Peyer's patch (tissue), 4 donors: ENCODE results near the gene FAXDC2. TPM values are rescaled to one million over a fixed set of nuclear protein-coding genes. Genes with fewer than 3 reads are reported as not detected.

Experiments
- DNase-seq, 3 donors: peaks; one replicate each; pipeline ENCODE4 v3.0.0-alpha.2; 2017 to 2019
- H3K27ac ChIP-seq, 4 donors: fragments of 200-600 bp; sonication (generic); one replicate each; pipeline ENCODE4 v1.5.1; 2016 to 2019
- H3K27me3 ChIP-seq, 2 donors: fragments of 200-600 bp; sonication (generic); one replicate each; pipeline ENCODE4 v1.5.1; 2019
- H3K36me3 ChIP-seq, 3 donors: fragments of 200-600 bp; sonication (generic); one replicate each; pipeline ENCODE4 v1.5.1; 2016 to 2019
- H3K4me1 ChIP-seq, 4 donors: fragments of 200-600 bp; sonication (generic); one replicate each; pipeline ENCODE4 v1.5.1; 2016 to 2019
- H3K4me3 ChIP-seq, 4 donors: fragments of 200-600 bp; sonication (generic); 1 replicate in 3 of 4; 2 replicates in 1 of 4; pipeline ENCODE4 v1.5.1; 2016 to 2019; ENCODE audit warnings: mild to moderate bottlenecking in 1 of 4
- H3K9me3 ChIP-seq, 4 donors: fragments of 200-600 bp; sonication (generic); one replicate each; pipeline ENCODE4 v1.5.1; 2016 to 2019; ENCODE audit warnings: mild to moderate bottlenecking in 1 of 4
- POLR2A ChIP-seq, 2 donors: fragments of 450-650 bp; IDR thresholded peaks; one replicate each; pipeline ENCODE4 v1.5.1; 2017; ENCODE audit warnings: antibody characterized with exemption in 2 of 2, mild to moderate bottlenecking in 2 of 2, moderate library complexity in 2 of 2
- total RNA-seq, 4 donors: library from RNA; depleted of rRNA; stranded (reverse); fragments of >200 nt; gene quantifications; one replicate each; pipeline ENCODE4 v1.1.0, GENCODE V29; 2016
- TF ChIP-seq, protein P1 (sequence below), 6 experiments: fragments of 450-650 bp in 4 of 6; fragments of 200-600 bp in 2 of 6; sonication (generic) in 1 of 6; IDR thresholded peaks; one replicate each; pipeline ENCODE4 v1.5.1; 2017 to 2019; ENCODE audit warnings: antibody characterized with exemption in 6 of 6, mild to moderate bottlenecking in 3 of 6, moderate library complexity in 1 of 6

The FAXDC2 gene
- total RNA-seq, 4 donors from 2014 or later = 16.5 to 64.2 (median 42.3) TPM

DNA sequence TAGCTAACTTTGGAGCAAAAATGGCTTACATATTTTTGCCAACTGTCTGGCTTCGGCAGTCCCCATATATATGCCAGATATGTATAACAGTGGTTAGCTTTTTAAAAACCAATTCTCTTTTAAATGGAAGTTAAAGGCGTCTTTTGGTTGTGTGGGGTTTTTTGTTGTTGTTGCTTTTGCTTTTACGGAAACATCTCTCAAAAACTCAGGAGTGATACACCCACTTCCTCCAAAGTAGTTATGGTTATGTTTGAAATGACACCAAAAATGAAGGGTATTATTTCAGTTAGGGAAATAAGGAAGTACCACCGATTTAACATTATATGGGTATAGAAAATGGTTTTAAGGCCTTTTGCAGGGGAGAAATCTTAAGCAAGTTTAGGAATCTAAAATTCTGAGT, 10.4 kb upstream of the FAXDC2 start:
- peaks cover 0 to 35% (median 17%) of the 10 kb centered on the region in 4 donors for H3K4me1 ChIP-seq
- H3K27me3 ChIP-seq = no peaks in the 10 kb centered on the region
- peaks cover 0 to 27% (median 0%) of the 10 kb centered on the region in 3 donors for H3K36me3 ChIP-seq
- peak overlapping the region in 3 of 4 donors; percentile 97 to 98 (median 97) for H3K27ac ChIP-seq
- TF ChIP-seq POLR2A (IDR thresholded peaks at IDR 0.05) = no peak
- TF ChIP-seq, protein P1, sequence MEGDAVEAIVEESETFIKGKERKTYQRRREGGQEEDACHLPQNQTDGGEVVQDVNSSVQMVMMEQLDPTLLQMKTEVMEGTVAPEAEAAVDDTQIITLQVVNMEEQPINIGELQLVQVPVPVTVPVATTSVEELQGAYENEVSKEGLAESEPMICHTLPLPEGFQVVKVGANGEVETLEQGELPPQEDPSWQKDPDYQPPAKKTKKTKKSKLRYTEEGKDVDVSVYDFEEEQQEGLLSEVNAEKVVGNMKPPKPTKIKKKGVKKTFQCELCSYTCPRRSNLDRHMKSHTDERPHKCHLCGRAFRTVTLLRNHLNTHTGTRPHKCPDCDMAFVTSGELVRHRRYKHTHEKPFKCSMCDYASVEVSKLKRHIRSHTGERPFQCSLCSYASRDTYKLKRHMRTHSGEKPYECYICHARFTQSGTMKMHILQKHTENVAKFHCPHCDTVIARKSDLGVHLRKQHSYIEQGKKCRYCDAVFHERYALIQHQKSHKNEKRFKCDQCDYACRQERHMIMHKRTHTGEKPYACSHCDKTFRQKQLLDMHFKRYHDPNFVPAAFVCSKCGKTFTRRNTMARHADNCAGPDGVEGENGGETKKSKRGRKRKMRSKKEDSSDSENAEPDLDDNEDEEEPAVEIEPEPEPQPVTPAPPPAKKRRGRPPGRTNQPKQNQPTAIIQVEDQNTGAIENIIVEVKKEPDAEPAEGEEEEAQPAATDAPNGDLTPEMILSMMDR (IDR thresholded peaks at IDR 0.05) = no peak
- H3K9me3 ChIP-seq = no peaks in the 10 kb centered on the region
- DNase-seq = no peak
- H3K4me3 ChIP-seq = peak overlapping the region in 3 of 4 donors; percentile 73 to 87 (median 83)

DNA sequence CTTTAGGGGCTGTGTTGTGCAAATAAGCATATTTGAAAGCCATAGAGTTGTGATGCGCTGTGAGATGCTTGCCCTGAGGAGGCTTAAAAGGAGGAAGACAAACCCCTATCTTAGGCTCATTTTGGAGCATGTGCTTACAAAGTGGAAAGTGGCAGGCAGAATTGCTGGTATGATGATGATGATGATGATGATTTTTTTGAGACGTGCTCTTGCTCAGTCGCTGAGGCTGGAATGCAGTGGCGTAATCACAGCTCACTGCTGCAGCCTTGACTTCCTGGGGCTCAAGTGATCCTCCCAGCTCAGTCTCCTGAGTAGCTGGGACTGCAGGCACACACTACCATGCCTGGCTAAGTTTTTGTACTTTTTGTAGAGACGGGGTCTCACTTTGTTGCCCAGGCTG, 9.7 kb upstream of the FAXDC2 start:
- Histone ChIP-seq H3K9me3 (no peaks in the 10 kb centered on the region), H3K4me3 (peak overlapping the region; percentile 73 to 93 (median 85)), H3K27ac (peak overlapping the region; percentile 97 to 98 (median 98)), H3K4me1 (peaks cover 0 to 35% (median 17%) of the 10 kb centered on the region in 4 donors), H3K27me3 (no peaks in the 10 kb centered on the region), H3K36me3 (peaks cover 0 to 20% (median 0%) of the 10 kb centered on the region in 3 donors)
- TF ChIP-seq POLR2A (IDR thresholded peaks at IDR 0.05) = no peak
- TF ChIP-seq, protein P1 (IDR thresholded peaks at IDR 0.05) = no peak
- DNase-seq = peak in 2 of 3 donors; percentile 29 to 58

DNA sequence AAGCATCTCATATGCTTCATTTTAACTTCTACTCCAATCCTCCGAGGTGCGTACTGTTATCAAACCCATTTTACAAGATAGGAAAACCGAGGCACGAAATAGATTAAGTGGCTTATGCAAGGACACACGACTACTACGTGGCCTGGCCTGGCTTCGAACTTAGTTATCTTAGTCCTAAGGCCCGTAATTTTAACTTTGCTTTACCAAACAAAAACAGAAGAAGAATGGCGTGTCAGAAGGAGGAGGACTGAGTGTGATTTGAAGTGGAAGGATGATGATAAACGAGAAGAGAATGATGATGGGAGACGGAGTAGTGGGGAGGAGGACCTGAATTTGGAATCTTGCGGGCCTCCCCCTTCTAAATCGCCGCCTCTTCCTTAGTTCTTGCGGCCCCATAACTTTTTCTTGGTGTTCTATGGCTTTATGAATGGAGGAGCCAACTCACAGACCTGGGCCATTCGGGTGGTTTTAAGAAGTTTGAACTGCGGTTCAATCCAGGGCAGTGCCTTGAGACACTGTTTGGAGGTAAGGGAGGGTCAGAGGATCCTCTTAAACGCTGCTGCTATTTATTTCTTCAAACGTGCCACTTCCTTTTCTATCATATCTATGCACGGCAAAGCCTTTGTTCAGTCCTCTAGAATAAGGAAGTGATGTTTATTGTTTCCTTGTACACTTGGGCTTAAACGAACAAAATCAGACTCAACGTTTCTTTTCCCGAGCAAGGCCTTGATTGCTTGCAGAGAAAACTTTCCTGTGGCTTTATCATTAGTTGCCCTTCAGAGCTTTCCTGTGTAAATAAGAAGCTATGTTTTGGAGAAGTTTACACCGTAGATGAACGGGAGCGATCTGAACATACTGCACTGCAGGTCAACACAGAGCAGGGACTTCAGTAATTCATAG, 8.8 kb upstream of the FAXDC2 start:
- no peaks in the 10 kb centered on the region for H3K9me3 ChIP-seq
- H3K4me1 ChIP-seq = peaks cover 0 to 35% (median 17%) of the 10 kb centered on the region in 4 donors
- peak overlapping the region; percentile 73 to 93 (median 85) for H3K4me3 ChIP-seq
- peaks cover 0 to 12% (median 0%) of the 10 kb centered on the region in 3 donors for H3K36me3 ChIP-seq
- peak in 1 of 3 donors; percentile 17 for DNase-seq
- TF ChIP-seq, protein P1 (IDR thresholded peaks at IDR 0.05) = no peak
- TF ChIP-seq POLR2A (IDR thresholded peaks at IDR 0.05) = no peak
- H3K27me3 ChIP-seq = no peaks in the 10 kb centered on the region
- peak overlapping the region; percentile 97 to 98 (median 98) for H3K27ac ChIP-seq

DNA sequence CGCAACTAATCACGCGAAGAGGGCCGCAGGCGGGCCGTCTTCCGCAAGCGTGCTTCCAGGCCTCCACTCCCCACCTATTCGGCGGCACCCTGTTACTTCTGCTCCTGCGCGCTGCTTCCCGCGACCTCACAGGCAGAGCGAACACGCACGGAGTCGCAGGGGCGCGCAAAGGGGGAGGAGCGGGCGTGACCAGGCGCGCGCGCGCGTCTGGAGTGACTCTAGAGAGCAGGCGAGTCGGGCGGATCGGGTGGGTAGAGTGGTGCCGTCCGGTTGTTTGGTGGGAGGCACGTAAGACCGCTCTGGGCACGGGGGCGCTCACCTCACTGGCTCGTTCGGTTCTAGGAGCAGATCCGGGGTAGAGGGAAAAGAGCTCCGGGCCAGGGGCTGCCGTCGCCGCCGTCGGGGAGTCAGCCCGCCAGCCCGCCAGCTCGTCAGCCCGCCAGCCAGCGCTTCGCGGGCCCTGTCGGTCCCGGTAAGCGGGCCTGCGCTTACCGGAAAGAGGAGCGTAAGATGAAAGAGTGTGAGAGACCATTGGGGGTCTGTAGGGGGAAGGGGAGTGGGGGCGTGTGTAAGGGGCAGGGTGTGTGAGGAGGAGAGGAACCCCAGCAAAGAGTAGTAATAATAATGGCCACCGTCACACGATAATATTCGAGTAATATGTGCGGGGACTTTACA, 8.0 kb upstream of the FAXDC2 start, which contains the start of gene CNOT8:
Gene CNOT8 (plus strand): TSS at position 331 of the 675 bp plus-strand sequence. CDS start 4,652 bp downstream, outside the sequence.
- H3K4me1 ChIP-seq = peaks cover 0 to 35% (median 17%) of the 10 kb centered on the region in 4 donors
- DNase-seq = peak; percentile 98 to 100 (median 99)
- H3K9me3 ChIP-seq = no peaks in the 10 kb centered on the region
- peak within 1 kb of the TSS; percentile 97 to 98 (median 98) for H3K27ac ChIP-seq
- no peaks in the 10 kb centered on the region for H3K27me3 ChIP-seq
- TF ChIP-seq, protein P1 (IDR thresholded peaks at IDR 0.05) = peak in 1 of 6 experiments; percentile 6
- TF ChIP-seq POLR2A (IDR thresholded peaks at IDR 0.05) = peak; percentile 94 to 97
- peaks cover 0 to 5% (median 0%) of the 10 kb centered on the region in 3 donors for H3K36me3 ChIP-seq
- peak within 1 kb of the TSS; percentile 73 to 93 (median 85) for H3K4me3 ChIP-seq

DNA sequence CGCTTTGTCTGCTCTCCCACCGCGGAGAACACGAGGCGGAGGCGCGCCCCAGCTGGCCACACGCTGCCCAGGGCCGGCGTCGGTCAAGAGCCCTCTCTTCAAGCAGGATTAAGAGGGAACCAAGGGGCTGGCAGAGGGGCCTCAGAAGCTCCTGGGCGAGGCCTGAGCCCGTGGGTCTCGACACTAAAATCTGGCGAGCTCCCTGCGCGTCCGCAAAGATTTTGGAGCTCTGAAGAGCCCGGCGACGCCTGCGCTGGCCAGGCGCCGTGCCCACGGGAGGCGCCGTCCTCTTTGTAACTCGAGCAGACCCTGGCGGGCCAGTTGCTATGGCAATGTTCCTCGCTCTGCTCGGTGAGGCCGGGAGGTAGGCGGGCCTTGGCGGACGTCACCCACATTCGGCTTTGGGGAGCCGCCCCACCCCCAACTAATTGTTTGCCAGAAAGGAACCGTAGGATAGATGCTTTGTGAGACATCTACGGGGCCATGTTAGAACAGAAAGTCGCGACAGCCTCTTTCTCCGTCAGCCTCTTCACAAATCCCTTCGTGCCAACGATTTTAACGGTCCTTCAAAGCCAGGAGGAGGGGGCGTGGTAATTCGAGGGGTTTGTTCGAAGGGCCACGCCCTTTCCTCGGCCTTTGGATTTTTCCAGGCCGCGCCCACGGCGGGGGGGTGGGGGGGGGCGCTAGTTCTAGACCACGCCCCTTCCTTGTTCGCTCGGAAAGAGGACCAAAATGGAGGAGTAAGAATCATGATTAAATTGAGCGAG, 7.3 kb upstream of the FAXDC2 start:
- DNase-seq = peak; percentile 94 to 96 (median 95)
- no peaks in the 10 kb centered on the region for H3K27me3 ChIP-seq
- peaks cover 0 to 35% (median 15%) of the 10 kb centered on the region in 4 donors for H3K4me1 ChIP-seq
- peak overlapping the region; percentile 97 to 98 (median 98) for H3K27ac ChIP-seq
- H3K4me3 ChIP-seq = peak overlapping the region; percentile 73 to 93 (median 85)
- no peaks in the 10 kb centered on the region for H3K36me3 ChIP-seq
- H3K9me3 ChIP-seq = no peaks in the 10 kb centered on the region
- TF ChIP-seq, protein P1 (IDR thresholded peaks at IDR 0.05) = peak in 1 of 6 experiments; percentile 10
- peak in 1 of 2 donors; percentile 47 for TF ChIP-seq POLR2A (IDR thresholded peaks at IDR 0.05)
